ENCODE data around the gene MPPED2. TPM values are rescaled to one million over a fixed set of nuclear protein-coding genes. Genes with fewer than 3 reads are reported as not detected.
"Not testable (repeated sequence)": the region's sequence is repeated elsewhere in the genome, so short reads cannot be mapped to it uniquely, and the experiment has no call there.

MPPED2 gene
- total RNA-seq, 1 donor from 2014 or later = 5.3 TPM

DNA sequence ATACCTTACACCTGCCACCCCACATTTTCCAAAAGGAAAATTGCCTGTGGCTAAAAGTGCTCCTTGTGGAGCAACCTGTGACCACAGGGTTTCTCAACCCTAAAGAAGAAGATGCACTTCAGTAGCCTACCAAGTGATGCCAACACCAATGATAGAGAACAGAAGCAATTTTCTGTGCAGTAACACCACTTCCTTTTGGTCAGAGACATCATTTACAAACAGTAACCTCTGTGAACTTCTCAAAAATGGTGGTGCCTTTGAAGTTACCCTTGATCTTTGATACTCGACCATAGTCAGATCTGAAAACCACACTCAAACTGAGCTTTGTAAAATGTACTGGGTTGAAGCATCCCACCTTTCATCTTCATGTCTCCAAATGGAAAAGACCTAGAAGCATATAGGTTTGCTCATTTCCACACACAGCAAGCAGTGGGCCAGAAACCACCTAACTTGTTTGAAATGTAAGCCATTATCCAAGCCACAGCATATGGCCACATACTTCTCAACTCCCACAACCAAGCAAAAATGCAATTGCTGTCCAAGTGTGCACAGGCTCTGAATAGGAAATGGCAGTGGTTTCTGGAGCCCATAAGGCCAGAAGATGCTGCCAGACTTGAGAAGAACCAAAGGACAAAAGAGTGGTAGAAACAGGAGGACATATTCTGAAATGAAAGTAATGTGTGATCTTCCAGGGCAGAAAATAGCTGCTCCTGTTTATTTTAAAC, 24.3 kb downstream of the MPPED2 start:
- no peak for DNase-seq (ENCODE audit: low spot score in 2 of 2)
- peaks cover 5 to 6% of the 10 kb centered on the region in 2 donors for H3K4me1 ChIP-seq
- H3K27ac ChIP-seq = peak overlapping the region; percentile 25 to 74
- H3K9me3 ChIP-seq = no peaks in the 10 kb centered on the region
- H3K36me3 ChIP-seq = no peaks in the 10 kb centered on the region
- H3K4me3 ChIP-seq = no peak overlapping the region
- intact Hi-C loops (cut with DNase I) = loop anchor here (5.0 kb wide), 1 partner anchor 80 kb away; no protein-coding TSS in a partner anchor
- H3K27me3 ChIP-seq = no peaks in the 10 kb centered on the region
- TF ChIP-seq, protein P1, sequence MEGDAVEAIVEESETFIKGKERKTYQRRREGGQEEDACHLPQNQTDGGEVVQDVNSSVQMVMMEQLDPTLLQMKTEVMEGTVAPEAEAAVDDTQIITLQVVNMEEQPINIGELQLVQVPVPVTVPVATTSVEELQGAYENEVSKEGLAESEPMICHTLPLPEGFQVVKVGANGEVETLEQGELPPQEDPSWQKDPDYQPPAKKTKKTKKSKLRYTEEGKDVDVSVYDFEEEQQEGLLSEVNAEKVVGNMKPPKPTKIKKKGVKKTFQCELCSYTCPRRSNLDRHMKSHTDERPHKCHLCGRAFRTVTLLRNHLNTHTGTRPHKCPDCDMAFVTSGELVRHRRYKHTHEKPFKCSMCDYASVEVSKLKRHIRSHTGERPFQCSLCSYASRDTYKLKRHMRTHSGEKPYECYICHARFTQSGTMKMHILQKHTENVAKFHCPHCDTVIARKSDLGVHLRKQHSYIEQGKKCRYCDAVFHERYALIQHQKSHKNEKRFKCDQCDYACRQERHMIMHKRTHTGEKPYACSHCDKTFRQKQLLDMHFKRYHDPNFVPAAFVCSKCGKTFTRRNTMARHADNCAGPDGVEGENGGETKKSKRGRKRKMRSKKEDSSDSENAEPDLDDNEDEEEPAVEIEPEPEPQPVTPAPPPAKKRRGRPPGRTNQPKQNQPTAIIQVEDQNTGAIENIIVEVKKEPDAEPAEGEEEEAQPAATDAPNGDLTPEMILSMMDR (IDR thresholded peaks at IDR 0.05) = no peak

DNA sequence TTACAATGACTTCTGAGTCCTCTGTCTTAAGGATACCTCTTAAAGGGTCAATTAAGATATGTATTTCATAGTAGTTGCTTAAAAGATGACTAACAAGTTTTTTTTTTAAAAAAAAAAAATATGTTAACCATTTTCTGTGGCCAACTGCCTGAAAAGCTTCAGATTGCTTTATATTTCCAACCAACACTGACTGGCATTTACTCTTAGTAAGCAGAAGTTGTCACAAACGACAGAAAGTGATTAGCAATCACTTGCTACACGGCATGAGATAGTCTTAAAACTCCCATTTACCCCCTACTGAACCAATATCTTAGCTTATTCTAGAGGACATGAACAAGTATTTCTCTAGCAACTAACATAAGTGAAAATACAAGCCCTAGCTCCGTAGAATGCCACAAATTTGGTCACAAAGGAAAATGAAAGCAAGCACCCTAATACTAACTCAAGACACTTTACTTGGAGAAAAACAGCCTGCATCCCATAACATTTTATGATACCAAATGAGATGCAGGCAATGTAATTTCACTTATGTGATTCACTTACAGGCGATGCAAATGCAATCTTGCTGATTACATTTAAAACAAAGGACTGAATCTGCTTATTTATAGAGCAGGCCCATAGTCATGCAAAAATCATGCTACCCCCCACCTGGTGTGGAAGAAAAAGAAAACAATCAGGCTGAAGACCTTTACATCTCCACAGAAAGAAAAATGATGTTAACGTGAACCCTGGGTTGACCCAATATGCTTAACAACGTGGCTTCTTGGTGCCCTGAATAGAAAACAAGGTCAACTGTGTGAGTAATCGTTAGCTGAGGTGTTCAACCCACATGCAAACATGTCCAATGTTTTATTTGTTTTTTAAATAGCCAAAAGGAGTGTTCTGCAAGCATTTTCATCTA, 25.7 kb downstream of the MPPED2 start:
- TF ChIP-seq, protein P1 (IDR thresholded peaks at IDR 0.05) = no peak
- intact Hi-C loops (cut with DNase I) = loop anchor here (5.0 kb wide), 1 partner anchor 78 kb away; no protein-coding TSS in a partner anchor
- Histone ChIP-seq H3K4me3 (peak overlapping the region; percentile 32 to 57), H3K9me3 (no peaks in the 10 kb centered on the region), H3K27me3 (no peaks in the 10 kb centered on the region), H3K36me3 (no peaks in the 10 kb centered on the region), H3K27ac (peak overlapping the region; percentile 50 to 74), H3K4me1 (peaks cover 2% of the 10 kb centered on the region in 2 donors)
- DNase-seq (ENCODE audit: low spot score in 2 of 2) = no peak

DNA sequence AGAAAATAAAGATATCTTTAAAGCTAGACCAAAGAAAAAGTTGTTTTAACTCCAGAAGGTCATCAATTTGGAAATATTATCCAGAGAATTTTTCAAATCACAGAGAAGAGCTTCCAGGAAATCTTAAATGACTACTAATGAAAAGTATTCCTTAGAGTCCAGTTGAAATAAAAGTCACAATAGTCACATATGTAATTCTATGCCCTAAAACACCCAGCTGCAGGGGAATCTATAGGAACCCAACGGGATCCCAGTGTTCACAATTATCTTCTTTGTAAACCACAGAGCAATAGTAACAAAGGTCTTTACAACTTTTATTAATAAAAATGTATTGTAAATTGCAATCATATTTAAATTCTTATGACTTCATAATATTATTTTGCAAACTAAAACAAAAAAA, 27.1 kb downstream of the MPPED2 start:
- Histone ChIP-seq H3K4me3 (no peak overlapping the region), H3K36me3 (no peaks in the 10 kb centered on the region), H3K27me3 (no peaks in the 10 kb centered on the region), H3K4me1 (peaks cover 2 to 6% of the 10 kb centered on the region in 2 donors), H3K9me3 (no peaks in the 10 kb centered on the region), H3K27ac (no peak overlapping the region)
- DNase-seq (ENCODE audit: low spot score in 2 of 2) = no peak
- TF ChIP-seq, protein P1 (IDR thresholded peaks at IDR 0.05) = no peak
- intact Hi-C loops (cut with DNase I) = no loop called here

DNA sequence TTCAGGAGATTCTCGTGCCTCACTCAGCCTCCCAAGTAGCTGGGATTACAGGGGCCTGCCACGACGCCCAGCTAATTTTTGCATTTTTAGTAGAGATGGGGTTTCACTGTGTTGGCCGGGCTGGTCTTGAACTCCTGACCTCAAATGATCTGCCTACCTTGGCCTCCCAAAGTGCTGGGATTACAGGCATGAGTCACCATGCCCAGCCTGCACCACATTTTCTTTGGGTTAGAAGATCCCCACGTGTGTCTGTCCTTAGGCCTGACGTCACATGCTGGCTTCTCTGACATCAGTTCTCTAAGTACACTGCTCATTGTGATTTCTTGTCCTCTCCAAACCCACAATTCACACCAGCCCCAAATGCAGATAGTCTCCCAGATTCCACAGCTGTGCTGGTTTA, 31.6 kb downstream of the MPPED2 start:
- Histone ChIP-seq H3K27ac (peak overlapping the region in 1 of 2 donors; percentile 52), H3K4me1 (peaks cover 0 to 10% of the 10 kb centered on the region in 2 donors)
- H3K4me3 ChIP-seq; H3K27me3 ChIP-seq; H3K36me3 ChIP-seq; H3K9me3 ChIP-seq; DNase-seq (ENCODE audit: low spot score in 2 of 2): not testable (repeated sequence)
- intact Hi-C loops (cut with DNase I) = loop anchor here (5.0 kb wide), 1 partner anchor 33 kb away; the partner anchor contains the start of gene MPPED2

DNA sequence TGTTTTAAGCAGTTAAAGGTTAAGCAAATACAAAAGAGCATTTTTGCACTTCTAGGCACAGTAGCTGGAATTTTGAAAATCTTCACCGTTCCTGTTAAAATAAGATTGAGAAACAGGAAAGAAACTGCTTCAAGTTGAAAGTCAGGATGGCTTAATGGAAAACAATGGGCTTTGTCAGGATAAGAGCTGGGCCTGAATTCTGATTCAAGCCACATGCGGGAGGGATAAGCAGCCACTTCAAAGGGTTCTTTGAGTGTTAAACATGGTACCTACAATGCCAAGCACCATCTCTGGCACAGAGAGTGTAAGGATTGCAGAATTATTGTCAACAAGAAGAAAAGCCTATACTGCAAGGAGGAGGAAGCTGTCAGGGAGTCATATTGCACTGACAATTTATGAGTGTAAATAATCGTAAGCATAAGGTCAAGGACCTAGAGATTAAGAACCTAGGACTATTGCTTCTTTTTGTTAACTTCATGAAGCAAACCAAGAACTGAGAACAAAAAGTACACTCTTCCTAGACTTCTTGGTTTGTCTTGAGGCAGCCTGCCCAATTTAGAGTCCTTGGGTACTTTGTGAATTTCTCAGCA, 32.5 kb downstream of the MPPED2 start:
- H3K9me3 ChIP-seq = no peaks in the 10 kb centered on the region
- H3K36me3 ChIP-seq = no peaks in the 10 kb centered on the region
- no peak for DNase-seq (ENCODE audit: low spot score in 2 of 2)
- intact Hi-C loops (cut with DNase I) = loop anchor here (5.0 kb wide), 1 partner anchor 34 kb away; the partner anchor contains the start of gene MPPED2
- peak overlapping the region in 1 of 2 donors; percentile 52 for H3K27ac ChIP-seq
- H3K27me3 ChIP-seq = no peaks in the 10 kb centered on the region
- TF ChIP-seq, protein P1 (IDR thresholded peaks at IDR 0.05) = no peak
- no peak overlapping the region for H3K4me3 ChIP-seq
- peaks cover 0 to 14% of the 10 kb centered on the region in 2 donors for H3K4me1 ChIP-seq

Data from ascending aorta (tissue), 2 donors.